ENCODE measurements around the gene VAV2.

GRCh38 chr9:133878402-133878801 lies 113.7 kb downstream of the VAV2 start:
- TF ChIP-seq CTCF (conservative IDR thresholded peaks at IDR 0.05; ENCODE audit: low read length) (no peak), EZH2phosphoT487 (IDR thresholded peaks at IDR 0.05; ENCODE audit: borderline replicate concordance, low read depth, low read length) (no peak)
